Stimulated activated CD8-positive, alpha-beta memory T cell treated with anti-CD3 and anti-CD28 coated beads, Interleukin-4, amount 100 ng/mL, for 48 hours (primary cell): ENCODE data around the gene ARRDC1.
"Not testable (repeated sequence)": the region's sequence is repeated elsewhere in the genome, so short reads cannot be mapped to it uniquely, and the experiment has no call there.

Experiments
- DNase-seq: peaks from one replicate; pipeline ENCODE4 v3.0.0-alpha.2; 2020

ARRDC1 gene, protein sequence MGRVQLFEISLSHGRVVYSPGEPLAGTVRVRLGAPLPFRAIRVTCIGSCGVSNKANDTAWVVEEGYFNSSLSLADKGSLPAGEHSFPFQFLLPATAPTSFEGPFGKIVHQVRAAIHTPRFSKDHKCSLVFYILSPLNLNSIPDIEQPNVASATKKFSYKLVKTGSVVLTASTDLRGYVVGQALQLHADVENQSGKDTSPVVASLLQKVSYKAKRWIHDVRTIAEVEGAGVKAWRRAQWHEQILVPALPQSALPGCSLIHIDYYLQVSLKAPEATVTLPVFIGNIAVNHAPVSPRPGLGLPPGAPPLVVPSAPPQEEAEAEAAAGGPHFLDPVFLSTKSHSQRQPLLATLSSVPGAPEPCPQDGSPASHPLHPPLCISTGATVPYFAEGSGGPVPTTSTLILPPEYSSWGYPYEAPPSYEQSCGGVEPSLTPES

GRCh38 chr9:137605121-137606004 lies at the start of gene ARRDC1:
Gene ARRDC1, plus strand, starts transcription at chr9:137605686. Its CDS starts 32 bp downstream, at chr9:137605718.
- peak; percentile 92 for DNase-seq

DNA sequence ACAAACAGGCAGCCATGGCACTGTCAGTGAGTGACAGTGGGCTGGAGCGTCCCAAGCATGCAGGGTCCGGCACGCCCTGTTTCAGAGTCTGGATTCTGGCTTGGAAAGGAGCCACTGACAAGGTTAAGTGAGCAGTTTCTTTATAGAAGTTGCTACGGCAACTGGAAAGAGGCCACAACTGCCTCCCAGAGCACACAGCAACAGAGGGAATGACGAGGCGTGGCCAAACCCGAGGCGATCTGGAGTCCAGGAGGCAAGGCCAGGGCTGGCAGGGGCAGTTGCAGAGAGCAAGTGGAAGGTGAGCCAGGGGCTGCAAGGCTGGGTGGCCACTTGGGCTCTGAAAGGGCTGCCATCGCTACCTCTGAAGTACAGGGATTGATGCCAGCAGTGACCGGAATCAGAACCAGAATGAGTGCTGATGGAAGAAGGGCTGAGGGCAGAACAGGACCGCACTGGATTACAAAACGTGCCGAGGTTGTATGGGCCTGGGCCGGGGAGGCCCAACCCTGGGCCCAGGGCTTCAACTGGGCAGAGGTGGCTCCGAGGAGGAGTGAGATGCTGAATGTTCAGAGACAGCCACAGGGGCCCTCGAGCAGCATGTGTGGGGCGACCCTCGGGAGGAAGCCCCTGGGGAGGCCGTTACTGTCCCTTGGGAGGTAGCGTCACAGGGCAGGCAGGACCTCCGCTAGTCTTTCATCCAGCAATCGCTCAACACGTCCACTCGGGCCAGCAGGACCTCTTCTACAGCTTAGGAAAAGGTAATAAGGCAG lies 49.2 kb upstream of the ARRDC1 start:
- no peak for DNase-seq

- DNase-seq = no peak
Measured at GRCh38 chr9:137558127-137558526, 47.4 kb upstream of the ARRDC1 start.

GRCh38 chr9:137564134-137564533 lies 41.4 kb upstream of the ARRDC1 start:
- DNase-seq = no peak

DNA sequence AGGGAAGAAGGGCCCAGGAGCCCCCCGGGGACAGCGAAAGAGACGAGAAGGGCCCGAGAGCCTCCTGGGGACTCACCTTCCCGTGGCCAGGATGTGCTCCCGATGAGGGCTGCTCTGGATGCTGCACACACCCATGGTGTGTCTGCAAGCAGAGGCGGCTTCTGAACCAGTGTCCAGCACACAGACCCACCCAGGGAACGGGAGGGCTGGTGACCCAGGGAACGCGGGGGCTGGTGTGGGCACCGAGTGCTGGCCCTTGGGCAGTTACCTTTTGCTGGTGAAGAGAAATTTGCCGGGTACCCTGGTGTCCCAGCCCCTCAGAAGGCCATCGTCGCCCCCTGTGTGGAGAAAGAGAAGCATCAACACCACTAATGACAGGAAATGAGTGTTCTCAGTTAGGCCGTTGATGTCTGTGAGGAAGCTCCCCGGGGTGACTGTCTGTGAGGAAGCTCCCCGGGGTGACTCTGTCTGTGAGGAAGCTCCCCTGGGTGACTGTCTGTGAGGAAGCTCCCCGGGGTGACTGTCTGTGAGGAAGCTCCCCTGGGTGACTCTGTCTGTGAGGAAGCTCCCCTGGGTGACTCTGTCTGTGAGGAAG lies 40.6 kb upstream of the ARRDC1 start:
- no peak for DNase-seq

GRCh38 chr9:137568445-137568844 lies 37.0 kb upstream of the ARRDC1 start:
- DNase-seq = not testable (repeated sequence)

- DNase-seq = no peak
Measured at GRCh38 chr9:137569609-137570203, 35.8 kb upstream of the ARRDC1 start.

DNA sequence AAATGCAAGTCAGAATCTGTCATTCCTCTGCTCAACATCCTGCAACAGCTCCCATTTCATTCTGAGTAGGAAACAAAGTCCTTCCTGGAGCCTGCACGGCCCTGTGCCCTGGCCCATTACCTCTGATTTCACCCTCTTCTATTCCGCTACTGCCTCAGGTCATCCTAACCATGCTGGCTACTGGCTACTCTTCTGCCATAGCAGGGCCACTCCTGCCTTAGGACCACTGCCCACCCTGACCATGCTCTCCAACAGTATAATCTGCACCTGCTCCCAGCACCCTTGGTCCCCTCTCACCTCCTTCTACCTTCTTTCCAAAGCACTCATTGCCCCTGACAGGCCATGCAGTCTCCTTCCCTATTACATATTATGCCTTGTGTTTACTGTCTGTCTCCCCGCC lies 34.9 kb upstream of the ARRDC1 start:
- DNase-seq = no peak

GRCh38 chr9:137574192-137574591 lies 31.3 kb upstream of the ARRDC1 start:
- DNase-seq = no peak

DNA sequence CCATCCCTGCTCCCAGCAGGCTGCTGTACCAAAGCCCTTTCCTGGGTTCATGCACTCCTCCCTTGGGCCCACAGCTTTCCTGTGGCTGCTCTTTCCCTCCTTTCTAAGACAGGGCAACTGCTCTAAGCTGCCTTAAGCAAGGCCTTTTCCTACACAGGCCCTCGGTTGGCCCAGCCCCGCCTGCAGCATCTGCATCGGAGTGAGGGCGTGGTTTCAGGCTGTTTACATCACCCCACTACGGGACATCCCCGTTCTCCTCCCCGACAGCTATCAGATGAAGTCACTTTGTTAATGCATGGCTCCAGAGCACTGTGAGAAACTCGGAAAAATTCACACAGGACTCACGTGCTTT lies 30.1 kb upstream of the ARRDC1 start:
- no peak for DNase-seq

DNA sequence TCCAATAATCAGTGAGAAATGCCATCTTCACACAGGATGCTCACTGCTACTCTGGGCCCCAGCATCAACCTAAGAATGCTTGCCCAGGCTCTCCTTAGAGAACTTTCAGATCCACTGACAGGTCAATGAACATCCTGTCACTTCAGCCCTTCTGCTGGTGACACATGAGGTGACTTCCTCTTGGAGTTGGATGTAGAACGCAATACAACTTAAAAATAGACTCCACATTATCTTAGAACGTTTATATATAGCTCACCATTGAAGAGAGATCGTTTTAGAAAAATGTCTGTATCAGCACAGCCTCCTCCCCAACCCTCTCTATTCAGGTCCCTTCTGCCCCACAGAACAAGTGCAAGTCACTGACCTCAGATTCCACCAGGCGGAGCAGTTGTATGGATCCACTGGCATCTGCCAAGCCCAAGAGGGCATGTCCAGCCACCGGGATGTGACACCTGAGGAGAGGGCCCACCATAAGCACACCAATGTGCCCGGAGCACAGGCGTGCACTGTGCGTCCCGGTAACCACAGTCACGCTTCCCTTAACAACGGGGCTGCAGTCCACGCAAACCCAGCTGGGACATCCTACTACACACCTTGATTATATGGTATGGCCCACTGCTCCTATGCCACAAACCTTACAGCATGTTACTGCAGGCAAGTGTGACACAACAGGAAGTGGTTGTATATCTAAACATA lies 29.6 kb upstream of the ARRDC1 start:
- DNase-seq = no peak

- DNase-seq = peak; percentile 99
Measured at GRCh38 chr9:137578518-137579258, 26.8 kb upstream of the ARRDC1 start, which contains the start of gene DPH7. Gene DPH7, minus strand, starts transcription at chr9:137578925. Its CDS starts 148 bp downstream, at chr9:137578777.

DNA sequence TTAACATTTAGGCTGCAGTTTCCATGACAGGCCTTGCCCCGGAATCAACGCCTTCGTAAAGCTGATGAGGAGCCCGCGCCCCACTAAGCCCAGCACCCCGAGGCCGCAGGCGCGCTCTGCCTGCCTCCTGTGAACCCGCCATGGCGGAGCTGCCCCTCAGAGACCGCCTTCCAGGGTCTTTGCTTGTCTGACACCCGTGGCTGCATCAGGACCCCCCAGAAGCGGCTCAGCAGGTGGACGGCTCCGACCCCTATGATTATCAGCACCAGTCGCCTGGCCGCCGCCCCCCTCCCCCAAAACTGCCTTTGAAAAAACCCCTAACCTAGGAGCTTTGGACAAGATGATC lies 26.3 kb upstream of the ARRDC1 start:
- no peak for DNase-seq

GRCh38 chr9:137580209-137580953 lies 25.1 kb upstream of the ARRDC1 start:
- DNase-seq = no peak

DNA sequence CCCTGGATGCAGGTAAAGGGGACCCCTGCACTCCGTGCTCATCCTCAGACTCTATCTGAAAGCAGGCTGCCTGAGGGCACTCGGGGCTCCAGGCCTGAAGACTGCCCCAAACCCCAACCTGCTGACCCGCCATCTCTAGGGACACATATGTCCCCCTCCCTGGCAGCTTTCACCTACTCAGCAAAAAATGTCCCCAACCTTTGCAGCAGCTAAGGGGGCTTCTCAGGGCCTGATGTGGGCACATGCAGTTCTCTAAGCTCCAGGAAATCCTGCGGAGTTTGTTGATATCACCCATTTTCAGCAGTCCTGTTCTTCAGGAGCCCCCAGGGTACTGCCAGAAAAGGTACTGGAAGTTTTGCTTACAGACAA lies 24.5 kb upstream of the ARRDC1 start:
- no peak for DNase-seq

DNA sequence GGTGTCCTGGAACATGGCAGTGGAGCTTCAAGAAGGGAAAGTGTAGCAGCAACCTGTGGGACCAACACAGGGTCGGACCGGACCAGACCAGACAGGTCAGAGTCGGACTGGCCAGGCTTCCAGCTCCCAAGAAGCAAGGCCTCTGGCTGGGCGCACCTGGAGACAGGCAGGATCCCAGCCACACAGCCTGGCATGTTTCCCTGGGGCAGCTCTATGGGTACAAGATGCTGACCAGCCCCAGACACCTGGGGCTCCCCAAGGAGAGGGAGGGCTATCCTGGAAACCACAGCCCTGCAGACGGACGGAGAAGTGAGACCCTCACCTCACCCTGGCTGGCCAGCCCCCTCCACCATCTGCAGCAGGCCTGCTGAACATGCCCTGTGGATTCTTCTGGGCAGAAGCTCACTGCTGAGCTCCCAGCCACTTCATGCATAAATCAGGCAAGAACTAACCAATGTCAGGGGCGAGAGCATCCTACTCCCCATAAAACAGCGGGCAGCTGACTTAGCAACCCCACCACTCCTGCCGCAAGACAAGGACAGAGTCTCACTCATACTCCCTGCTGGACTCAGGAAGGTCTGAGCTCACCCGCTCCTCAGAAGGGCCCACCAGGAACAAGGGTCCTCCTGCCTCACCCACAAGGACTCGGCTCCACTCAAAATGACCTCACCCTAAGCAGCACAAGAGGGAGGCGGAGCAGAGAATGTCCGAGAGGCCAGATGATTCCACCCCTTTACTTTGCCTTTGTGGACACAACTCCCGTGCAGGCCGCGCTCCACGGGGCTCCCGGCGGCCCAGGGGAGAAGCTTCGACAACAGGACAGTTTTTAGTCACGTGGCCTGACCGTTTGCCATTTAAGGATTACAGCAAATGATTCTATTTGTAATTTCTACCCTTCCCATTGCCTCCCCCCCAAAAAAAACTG lies 23.9 kb upstream of the ARRDC1 start:
- no peak for DNase-seq

DNA sequence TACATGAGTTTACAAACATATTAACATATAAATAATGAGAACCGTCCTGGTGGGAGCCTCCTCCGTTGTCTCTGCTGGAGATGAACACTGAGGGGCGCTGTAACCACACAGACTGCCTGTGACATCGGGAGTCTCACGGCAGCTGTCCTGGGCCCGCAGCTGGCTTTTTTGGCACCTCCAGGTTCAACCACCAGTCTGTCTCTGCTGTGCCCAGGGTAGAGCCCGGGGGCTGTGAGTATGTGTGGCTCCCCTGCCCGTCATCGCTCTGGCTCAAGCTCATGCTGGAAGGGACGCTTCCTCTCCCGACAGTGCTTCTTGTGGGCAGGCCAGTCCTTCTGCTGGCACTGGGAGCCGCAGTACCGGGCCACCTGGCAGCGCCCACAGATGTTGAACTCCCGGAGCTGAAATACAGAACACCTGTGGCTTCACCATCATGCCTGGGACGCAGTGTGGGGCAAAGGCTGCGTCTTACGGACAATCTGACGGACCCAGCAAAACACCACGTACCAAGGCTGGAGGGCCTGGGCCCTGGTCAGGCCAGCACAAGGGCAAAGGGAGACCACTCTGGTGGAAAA lies 23.1 kb upstream of the ARRDC1 start:
- DNase-seq = no peak

DNA sequence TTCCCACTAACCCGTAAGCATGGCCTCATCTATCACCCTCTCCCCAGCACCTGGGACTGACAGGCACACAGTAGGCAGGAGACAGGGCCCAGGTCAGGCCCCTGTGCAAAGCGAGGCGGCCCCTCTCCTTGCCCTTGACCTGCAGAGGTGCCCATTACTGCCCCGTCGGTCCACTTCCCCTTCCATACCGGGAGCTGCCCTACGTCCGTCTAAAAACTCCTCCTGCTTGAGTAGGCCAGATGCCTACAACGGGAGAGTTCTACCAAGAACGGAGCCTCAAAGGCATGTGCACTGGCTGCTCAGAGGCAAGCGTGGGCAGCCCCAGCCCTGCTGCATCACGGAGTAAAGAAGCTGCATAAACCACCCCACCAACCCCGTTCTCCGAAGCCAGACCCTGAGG lies 22.1 kb upstream of the ARRDC1 start:
- no peak for DNase-seq

- no peak for DNase-seq
Measured at GRCh38 chr9:137583957-137584356, 21.5 kb upstream of the ARRDC1 start.
